ENCODE measurements around the gene FURIN.
A peak's percentile ranks its signal among the peaks of the same experiment; 100 is the strongest.
"Not testable (repeated sequence)": the region's sequence is repeated elsewhere in the genome, so short reads cannot be mapped to it uniquely, and the experiment has no call there.

FURIN gene

DNA sequence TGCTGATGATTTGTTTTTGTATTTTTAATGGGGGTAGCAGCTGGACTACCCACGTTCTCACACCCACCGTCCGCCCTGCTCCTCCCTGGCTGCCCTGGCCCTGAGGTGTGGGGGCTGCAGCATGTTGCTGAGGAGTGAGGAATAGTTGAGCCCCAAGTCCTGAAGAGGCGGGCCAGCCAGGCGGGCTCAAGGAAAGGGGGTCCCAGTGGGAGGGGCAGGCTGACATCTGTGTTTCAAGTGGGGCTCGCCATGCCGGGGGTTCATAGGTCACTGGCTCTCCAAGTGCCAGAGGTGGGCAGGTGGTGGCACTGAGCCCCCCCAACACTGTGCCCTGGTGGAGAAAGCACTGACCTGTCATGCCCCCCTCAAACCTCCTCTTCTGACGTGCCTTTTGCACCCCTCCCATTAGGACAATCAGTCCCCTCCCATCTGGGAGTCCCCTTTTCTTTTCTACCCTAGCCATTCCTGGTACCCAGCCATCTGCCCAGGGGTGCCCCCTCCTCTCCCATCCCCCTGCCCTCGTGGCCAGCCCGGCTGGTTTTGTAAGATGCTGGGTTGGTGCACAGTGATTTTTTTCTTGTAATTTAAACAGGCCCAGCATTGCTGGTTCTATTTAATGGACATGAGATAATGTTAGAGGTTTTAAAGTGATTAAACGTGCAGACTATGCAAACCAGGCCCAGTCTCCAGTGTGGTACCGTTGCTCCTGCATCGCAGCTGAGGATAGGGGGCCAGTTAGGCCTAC is 14.6 kb downstream of the FURIN start:
- DNase-seq = no peak

GRCh38 chr15:90883526-90883975 is 15.2 kb downstream of the FURIN start:
- peak; percentile 44 for DNase-seq

DNA sequence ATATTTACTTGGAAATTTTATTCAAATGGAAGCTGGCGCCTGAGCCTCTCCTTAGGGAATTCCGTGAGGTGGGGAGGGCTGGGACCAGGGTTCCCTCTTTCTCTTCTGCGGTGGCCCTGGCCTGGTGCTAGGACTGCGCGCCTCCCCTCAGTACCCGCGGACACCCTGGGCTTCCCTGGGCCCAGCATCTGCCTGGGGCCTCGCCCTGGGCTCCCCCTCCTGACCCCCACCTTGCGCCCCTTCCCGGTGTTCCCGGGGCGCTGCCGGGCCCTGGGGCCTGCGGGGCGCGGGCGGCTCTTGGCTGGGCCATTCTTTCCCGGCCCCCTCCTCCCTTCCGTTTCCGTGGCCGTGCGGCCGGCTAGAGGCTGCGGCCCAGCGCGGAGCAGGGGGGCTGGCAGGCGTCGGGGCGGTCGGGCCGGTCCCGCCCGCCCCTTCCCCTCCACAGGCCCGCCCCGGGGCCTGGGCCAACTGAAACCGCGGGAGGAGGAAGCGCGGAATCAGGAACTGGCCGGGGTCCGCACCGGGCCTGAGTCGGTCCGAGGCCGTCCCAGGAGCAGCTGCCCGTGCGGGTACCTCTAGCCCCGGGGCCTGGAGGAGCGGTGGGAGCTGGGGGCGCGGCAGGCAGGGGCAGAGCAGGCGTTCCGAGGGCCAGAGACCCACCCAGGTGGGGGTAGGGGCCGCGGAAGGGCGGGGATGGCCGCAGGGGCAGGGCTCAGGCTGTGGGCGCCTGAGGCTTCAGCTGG is 15.8 kb downstream of the FURIN start, which contains the start of gene FES:
Gene FES, plus strand, starts transcription at position 529 of the 743 bp plus-strand sequence. CDS start 542 bp downstream, outside the sequence.
- DNase-seq = peak; percentile 74

- no peak for DNase-seq
Observed at GRCh38 chr15:90884719-90885431, 16.5 kb downstream of the FURIN start.

GRCh38 chr15:90885432-90886290 is 17.3 kb downstream of the FURIN start:
- peak; percentile 71 for DNase-seq

GRCh38 chr15:90886291-90886614 is 17.9 kb downstream of the FURIN start:
- DNase-seq = no peak

DNA sequence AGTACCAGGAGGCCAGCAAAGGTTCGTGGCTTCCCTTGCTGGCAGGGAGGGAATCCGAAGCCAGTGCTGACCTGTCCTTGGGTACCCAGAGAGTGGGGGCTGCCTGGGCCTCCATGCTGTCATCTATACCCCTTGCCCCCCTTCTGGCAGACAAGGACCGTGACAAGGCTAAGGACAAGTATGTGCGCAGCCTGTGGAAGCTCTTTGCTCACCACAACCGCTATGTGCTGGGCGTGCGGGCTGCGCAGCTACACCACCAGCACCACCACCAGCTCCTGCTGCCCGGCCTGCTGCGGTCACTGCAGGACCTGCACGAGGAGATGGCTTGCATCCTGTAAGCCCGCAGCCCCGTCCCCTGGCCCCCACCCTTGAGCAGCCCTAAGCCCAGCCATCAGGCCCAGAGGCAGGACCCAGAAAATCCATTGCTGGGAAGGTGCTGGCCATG is 18.7 kb downstream of the FURIN start:
- DNase-seq = no peak

DNA sequence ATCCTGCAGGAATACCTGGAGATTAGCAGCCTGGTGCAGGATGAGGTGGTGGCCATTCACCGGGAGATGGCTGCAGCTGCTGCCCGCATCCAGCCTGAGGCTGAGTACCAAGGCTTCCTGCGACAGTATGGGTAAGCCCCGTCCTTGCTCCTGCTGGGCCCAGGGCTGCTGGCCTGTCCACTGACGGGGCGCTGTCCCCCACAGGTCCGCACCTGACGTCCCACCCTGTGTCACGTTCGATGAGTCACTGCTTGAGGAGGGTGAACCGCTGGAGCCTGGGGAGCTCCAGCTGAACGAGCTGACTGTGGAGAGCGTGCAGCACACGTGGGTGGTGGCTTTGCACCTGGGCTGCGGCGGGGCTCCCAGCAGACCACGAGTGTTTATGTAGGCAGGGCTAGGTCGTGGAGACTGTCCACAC is 20.9 kb downstream of the FURIN start:
- DNase-seq = no peak

GRCh38 chr15:90889736-90890456 is 21.5 kb downstream of the FURIN start:
- DNase-seq = no peak

DNA sequence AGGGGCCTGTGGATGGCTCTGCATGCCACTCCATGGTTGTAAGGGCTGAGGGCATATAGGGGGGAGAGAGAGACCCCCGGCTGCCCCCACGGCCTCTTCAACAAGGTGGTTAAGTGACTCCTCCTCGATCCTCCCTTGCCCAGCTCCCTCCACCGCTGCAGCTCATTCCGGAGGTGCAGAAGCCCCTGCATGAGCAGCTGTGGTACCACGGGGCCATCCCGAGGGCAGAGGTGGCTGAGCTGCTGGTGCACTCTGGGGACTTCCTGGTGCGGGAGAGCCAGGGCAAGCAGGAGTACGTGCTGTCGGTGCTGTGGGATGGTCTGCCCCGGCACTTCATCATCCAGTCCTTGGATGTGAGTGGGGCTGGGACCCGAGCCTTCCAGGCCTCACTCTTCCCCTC is 22.5 kb downstream of the FURIN start:
- DNase-seq = no peak

DNA sequence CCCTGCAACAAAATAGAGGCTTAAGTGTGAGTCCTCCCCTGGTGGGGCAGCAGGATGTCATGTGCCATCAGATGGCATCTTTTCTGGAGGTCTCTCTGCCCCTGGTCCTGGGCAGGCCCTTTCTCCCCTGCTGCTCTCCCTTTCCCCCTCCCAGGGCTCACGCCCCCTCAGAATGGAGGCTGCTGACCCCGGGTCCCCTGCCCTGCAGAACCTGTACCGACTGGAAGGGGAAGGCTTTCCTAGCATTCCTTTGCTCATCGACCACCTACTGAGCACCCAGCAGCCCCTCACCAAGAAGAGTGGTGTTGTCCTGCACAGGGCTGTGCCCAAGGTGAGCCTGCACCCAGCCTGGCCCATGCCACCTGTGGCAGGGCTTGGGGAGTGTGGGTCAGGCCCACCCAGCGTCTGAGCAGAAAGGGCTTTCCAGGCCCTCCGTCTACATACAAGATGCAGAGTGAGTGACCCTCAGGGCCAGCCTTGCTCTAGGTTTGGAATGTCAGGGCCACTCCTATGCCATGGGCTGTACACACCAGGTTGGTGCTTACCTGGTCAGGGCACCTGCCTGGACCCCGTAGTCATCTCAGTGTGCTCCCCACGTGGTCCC is 23.1 kb downstream of the FURIN start:
- DNase-seq = no peak

- DNase-seq = no peak
Observed at GRCh38 chr15:90892023-90892422, 23.6 kb downstream of the FURIN start.

- DNase-seq = no peak
Observed at GRCh38 chr15:90892498-90893174, 24.2 kb downstream of the FURIN start.

DNA sequence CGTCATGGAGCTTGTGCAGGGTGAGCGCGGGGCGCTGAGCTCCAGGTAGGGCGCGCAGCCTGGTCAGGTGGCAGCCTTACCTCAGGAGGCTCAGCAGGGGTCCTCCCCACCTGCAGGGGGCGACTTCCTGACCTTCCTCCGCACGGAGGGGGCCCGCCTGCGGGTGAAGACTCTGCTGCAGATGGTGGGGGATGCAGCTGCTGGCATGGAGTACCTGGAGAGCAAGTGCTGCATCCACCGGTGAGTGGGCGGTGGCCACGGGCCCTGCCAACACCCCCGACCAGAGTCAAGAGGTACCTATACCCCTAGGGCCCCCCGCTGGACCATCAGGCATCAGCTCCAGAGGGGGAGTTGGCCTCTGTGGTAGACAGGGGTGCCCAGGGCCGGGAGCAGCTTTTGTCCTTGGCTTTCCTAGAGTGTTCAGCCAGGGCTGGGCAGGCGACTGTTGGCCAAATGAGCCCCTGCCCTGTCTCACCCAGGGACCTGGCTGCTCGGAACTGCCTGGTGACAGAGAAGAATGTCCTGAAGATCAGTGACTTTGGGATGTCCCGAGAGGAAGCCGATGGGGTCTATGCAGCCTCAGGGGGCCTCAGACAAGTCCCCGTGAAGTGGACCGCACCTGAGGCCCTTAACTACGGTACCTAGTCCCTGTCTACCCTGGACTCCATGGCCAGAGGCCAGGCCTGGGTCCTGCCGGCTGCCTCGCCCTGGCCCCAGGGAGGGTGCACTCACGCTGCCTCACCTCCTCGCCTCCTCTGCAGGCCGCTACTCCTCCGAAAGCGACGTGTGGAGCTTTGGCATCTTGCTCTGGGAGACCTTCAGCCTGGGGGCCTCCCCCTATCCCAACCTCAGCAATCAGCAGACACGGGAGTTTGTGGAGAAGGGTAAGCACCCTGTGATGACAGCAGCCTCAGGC is 25.0 kb downstream of the FURIN start:
- no peak for DNase-seq

DNA sequence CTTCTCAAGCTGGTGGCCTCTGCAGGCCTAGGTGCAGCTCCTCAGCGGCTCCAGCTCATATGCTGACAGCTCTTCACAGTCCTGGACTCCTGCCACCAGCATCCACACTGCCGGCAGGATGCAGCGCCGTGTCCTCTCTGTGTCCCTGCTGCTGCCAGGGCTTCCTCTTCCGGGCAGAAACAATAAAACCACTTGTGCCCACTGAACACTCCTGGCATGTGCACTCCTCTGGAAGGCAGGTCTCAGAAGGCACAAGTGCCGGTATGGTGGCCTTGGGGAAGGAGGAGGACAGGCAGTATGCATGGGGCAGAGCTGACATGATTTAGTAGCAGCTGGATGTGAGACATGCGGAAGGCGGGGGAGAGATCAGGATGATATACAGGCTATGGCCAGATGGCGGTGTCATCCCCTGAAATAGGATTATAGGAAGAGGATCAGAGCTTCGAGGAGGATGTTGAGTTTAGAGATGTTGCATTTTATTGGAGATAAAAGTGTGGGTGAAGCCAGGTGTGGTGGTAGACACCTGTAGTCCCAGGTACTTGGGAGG is 27.3 kb downstream of the FURIN start:
- no peak for DNase-seq

- DNase-seq = not testable (repeated sequence)
Observed at GRCh38 chr15:90897131-90897655, 28.8 kb downstream of the FURIN start.

DNA sequence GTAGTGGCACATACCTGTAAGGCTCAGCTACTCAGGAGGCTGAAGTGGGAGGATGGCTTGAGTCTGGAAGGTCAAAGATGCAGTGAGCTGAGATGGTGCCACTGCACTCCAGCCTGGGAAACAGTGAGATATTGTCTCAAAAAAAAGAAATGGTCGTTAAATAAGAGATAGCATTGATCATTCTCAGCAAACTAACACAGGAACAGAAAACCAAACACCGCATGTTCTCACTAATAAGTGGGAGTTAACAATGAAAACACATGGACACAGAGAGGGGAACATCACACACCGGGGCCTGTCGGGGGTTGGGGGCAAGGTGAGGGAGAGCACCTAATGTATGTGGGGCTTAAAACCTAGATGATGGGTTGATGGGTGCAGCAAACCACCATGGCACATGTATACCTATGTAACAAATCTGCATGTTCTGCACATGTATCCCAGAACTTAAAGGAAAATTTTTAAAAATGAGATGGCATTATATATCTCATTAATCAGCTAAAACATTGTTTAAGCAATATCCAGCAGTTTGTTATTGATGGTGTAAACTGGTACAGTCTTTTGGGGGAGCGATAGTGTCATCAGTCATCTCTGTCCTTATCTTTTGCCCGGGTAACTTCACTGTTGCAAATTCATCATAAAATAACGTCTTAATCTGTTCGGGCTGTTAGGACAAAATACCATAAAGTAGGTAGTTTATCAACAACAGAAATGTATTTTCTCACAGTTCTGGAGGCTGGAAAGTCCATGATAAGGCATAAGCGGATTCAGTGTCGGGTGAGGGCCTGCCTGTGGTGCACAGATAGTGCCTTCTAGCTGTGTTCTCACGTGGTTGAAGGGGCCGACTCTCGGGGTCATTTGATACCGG is 33.0 kb downstream of the FURIN start:
- DNase-seq = no peak
